Measurements from ENCODE around the gene ZNF83.
"Not testable (repeated sequence)": the region's sequence is repeated elsewhere in the genome, so short reads cannot be mapped to it uniquely, and the experiment has no call there.

ZNF83 gene

GRCh38 chr19:52637718-52638585, at the start of gene ZNF83:
Gene ZNF83 (minus strand): TSS chr19:52638355.
- no peak for TF ChIP-seq CTCF (IDR thresholded peaks at IDR 0.05; ENCODE audit: low read depth, low read length, missing control alignments)
- DNase-seq (ENCODE audit: extremely low read depth, low read depth): peak; percentile 59

GRCh38 chr19:52687684-52688083, 49.5 kb upstream of the ZNF83 start:
- no peak for TF ChIP-seq CTCF (IDR thresholded peaks at IDR 0.05; ENCODE audit: low read depth, low read length, missing control alignments)
- no peak for DNase-seq (ENCODE audit: extremely low read depth, low read depth)
- no peak overlapping the region for H3K4me3 ChIP-seq (replicated peaks; ENCODE audit: low read depth, low read length)

More at GRCh38 chr19:52637718-52638585, at the start of gene ZNF83:
- peak within 1 kb of the TSS; percentile 55 for H3K4me3 ChIP-seq (replicated peaks; ENCODE audit: low read depth, low read length)

GRCh38 chr19:52685811-52686210, 47.7 kb upstream of the ZNF83 start:
- no peak overlapping the region for H3K4me3 ChIP-seq (replicated peaks; ENCODE audit: low read depth, low read length)
- DNase-seq (ENCODE audit: extremely low read depth, low read depth): no peak
- no peak for TF ChIP-seq CTCF (IDR thresholded peaks at IDR 0.05; ENCODE audit: low read depth, low read length, missing control alignments)

- not testable (repeated sequence) for H3K4me3 ChIP-seq (replicated peaks; ENCODE audit: low read depth, low read length); DNase-seq (ENCODE audit: extremely low read depth, low read depth)
Measured at GRCh38 chr19:52681216-52681615, 43.1 kb upstream of the ZNF83 start.

- TF ChIP-seq CTCF (IDR thresholded peaks at IDR 0.05; ENCODE audit: low read depth, low read length, missing control alignments): no peak
- DNase-seq (ENCODE audit: extremely low read depth, low read depth): no peak
- no peak overlapping the region for H3K4me3 ChIP-seq (replicated peaks; ENCODE audit: low read depth, low read length)
Measured at GRCh38 chr19:52679598-52679997, 41.4 kb upstream of the ZNF83 start.

- not testable (repeated sequence) for H3K4me3 ChIP-seq (replicated peaks; ENCODE audit: low read depth, low read length); DNase-seq (ENCODE audit: extremely low read depth, low read depth)
Measured at GRCh38 chr19:52675239-52675638, 37.1 kb upstream of the ZNF83 start.

- no peak for DNase-seq (ENCODE audit: extremely low read depth, low read depth)
- TF ChIP-seq CTCF (IDR thresholded peaks at IDR 0.05; ENCODE audit: low read depth, low read length, missing control alignments): no peak
- no peak overlapping the region for H3K4me3 ChIP-seq (replicated peaks; ENCODE audit: low read depth, low read length)
Measured at GRCh38 chr19:52673014-52673413, 34.9 kb upstream of the ZNF83 start.

GRCh38 chr19:52670046-52670445, 31.9 kb upstream of the ZNF83 start:
- no peak overlapping the region for H3K4me3 ChIP-seq (replicated peaks; ENCODE audit: low read depth, low read length)
- no peak for TF ChIP-seq CTCF (IDR thresholded peaks at IDR 0.05; ENCODE audit: low read depth, low read length, missing control alignments)
- DNase-seq (ENCODE audit: extremely low read depth, low read depth): no peak

Measured in HFF-Myc (cell line).